GM12873 (cell line): ENCODE data around the gene TMEM259.

Source experiments
- CTCF ChIP-seq: IDR thresholded peaks from 2 replicates; pipeline ENCODE4 v1.5.1; 2012; ENCODE audit warnings: low read depth, mild to moderate bottlenecking, moderate library complexity, low read length, control low read depth; ENCODE audit not compliant: insufficient read depth; ENCODE audit errors: missing control alignments

The TMEM259 gene

GRCh38 chr19:1053176-1054101 is 32.5 kb upstream of the TMEM259 start:
- no peak for TF ChIP-seq CTCF

GRCh38 chr19:1052349-1052975 is 31.5 kb upstream of the TMEM259 start:
- TF ChIP-seq CTCF: no peak

GRCh38 chr19:1051791-1052190 is 30.9 kb upstream of the TMEM259 start:
- TF ChIP-seq CTCF: no peak

- no peak for TF ChIP-seq CTCF
These were observed 30.3 kb upstream of the TMEM259 start for GRCh38 chr19:1050989-1051788.

- TF ChIP-seq CTCF: no peak
These were observed 28.9 kb upstream of the TMEM259 start for GRCh38 chr19:1049800-1050199.

GRCh38 chr19:1049106-1049505 is 28.2 kb upstream of the TMEM259 start:
- no peak for TF ChIP-seq CTCF

- TF ChIP-seq CTCF: no peak
These were observed 26.8 kb upstream of the TMEM259 start for GRCh38 chr19:1047696-1048147.
